Measurements from ENCODE around the gene SNX30. TPM values are rescaled to one million over a fixed set of nuclear protein-coding genes. Genes with fewer than 3 reads are reported as not detected.

SNX30 gene
- total RNA-seq, 1 donor from 2014 or later = 18.2 TPM

- DNase-seq (ENCODE audit: extremely low spot score, unreplicated experiment) = no peak
- no peak overlapping the region for H3K27ac Mint-ChIP-seq (ENCODE audit: unreplicated experiment)
- H3K4me1 Mint-ChIP-seq (ENCODE audit: unreplicated experiment) = peaks cover 13% of the 10 kb centered on the region
- peaks cover 2% of the 10 kb centered on the region for H3K36me3 Mint-ChIP-seq (ENCODE audit: unreplicated experiment)
- no peak for TF ChIP-seq CTCF (IDR thresholded peaks at IDR 0.05)
- H3K27me3 Mint-ChIP-seq (ENCODE audit: unreplicated experiment) = no peaks in the 10 kb centered on the region
- H3K9me3 Mint-ChIP-seq (ENCODE audit: unreplicated experiment) = no peaks in the 10 kb centered on the region
- H3K4me3 Mint-ChIP-seq (ENCODE audit: unreplicated experiment) = no peak overlapping the region
Observed at GRCh38 chr9:112789473-112789872, 38.9 kb downstream of the SNX30 start.

- H3K9me3 Mint-ChIP-seq (ENCODE audit: unreplicated experiment) = no peaks in the 10 kb centered on the region
- H3K4me3 Mint-ChIP-seq (ENCODE audit: unreplicated experiment) = no peak overlapping the region
- peaks cover 10% of the 10 kb centered on the region for H3K4me1 Mint-ChIP-seq (ENCODE audit: unreplicated experiment)
- H3K27ac Mint-ChIP-seq (ENCODE audit: unreplicated experiment) = no peak overlapping the region
- TF ChIP-seq CTCF (IDR thresholded peaks at IDR 0.05) = no peak
- H3K36me3 Mint-ChIP-seq (ENCODE audit: unreplicated experiment) = peaks cover 2% of the 10 kb centered on the region
- DNase-seq (ENCODE audit: extremely low spot score, unreplicated experiment) = no peak
- H3K27me3 Mint-ChIP-seq (ENCODE audit: unreplicated experiment) = no peaks in the 10 kb centered on the region
Observed at GRCh38 chr9:112789891-112790774, 39.6 kb downstream of the SNX30 start.

- Mint-ChIP-seq H3K4me1 (ENCODE audit: unreplicated experiment) (peaks cover 12% of the 10 kb centered on the region), H3K9me3 (ENCODE audit: unreplicated experiment) (no peaks in the 10 kb centered on the region), H3K27me3 (ENCODE audit: unreplicated experiment) (no peaks in the 10 kb centered on the region), H3K4me3 (ENCODE audit: unreplicated experiment) (no peak overlapping the region), H3K27ac (ENCODE audit: unreplicated experiment) (no peak overlapping the region), H3K36me3 (ENCODE audit: unreplicated experiment) (no peaks in the 10 kb centered on the region)
- TF ChIP-seq CTCF (IDR thresholded peaks at IDR 0.05) = no peak
- no peak for DNase-seq (ENCODE audit: extremely low spot score, unreplicated experiment)
Observed at GRCh38 chr9:112792670-112793069, 42.1 kb downstream of the SNX30 start.

- no peaks in the 10 kb centered on the region for H3K9me3 Mint-ChIP-seq (ENCODE audit: unreplicated experiment)
- no peak for DNase-seq (ENCODE audit: extremely low spot score, unreplicated experiment)
- H3K27ac Mint-ChIP-seq (ENCODE audit: unreplicated experiment) = no peak overlapping the region
- H3K4me3 Mint-ChIP-seq (ENCODE audit: unreplicated experiment) = no peak overlapping the region
- no peaks in the 10 kb centered on the region for H3K27me3 Mint-ChIP-seq (ENCODE audit: unreplicated experiment)
- peak; percentile 45 for TF ChIP-seq CTCF (IDR thresholded peaks at IDR 0.05)
- H3K4me1 Mint-ChIP-seq (ENCODE audit: unreplicated experiment) = peaks cover 12% of the 10 kb centered on the region
- H3K36me3 Mint-ChIP-seq (ENCODE audit: unreplicated experiment) = no peaks in the 10 kb centered on the region
Observed at GRCh38 chr9:112793213-112793810, 42.8 kb downstream of the SNX30 start.

GRCh38 chr9:112794731-112795130 is 44.2 kb downstream of the SNX30 start:
- Mint-ChIP-seq H3K27ac (ENCODE audit: unreplicated experiment) (no peak overlapping the region), H3K4me1 (ENCODE audit: unreplicated experiment) (peaks cover 4% of the 10 kb centered on the region), H3K4me3 (ENCODE audit: unreplicated experiment) (no peak overlapping the region), H3K36me3 (ENCODE audit: unreplicated experiment) (no peaks in the 10 kb centered on the region), H3K9me3 (ENCODE audit: unreplicated experiment) (no peaks in the 10 kb centered on the region), H3K27me3 (ENCODE audit: unreplicated experiment) (no peaks in the 10 kb centered on the region)
- TF ChIP-seq CTCF (IDR thresholded peaks at IDR 0.05) = no peak
- no peak for DNase-seq (ENCODE audit: extremely low spot score, unreplicated experiment)
